Epidermal melanocyte (primary cell): ENCODE results near the gene SIPA1.
"Not testable (repeated sequence)": the region's sequence is repeated elsewhere in the genome, so short reads cannot be mapped to it uniquely, and the experiment has no call there.

Source experiments
- DNase-seq: peaks from one replicate; pipeline ENCODE4 v3.0.0; 2011; ENCODE audit warnings: low spot score; ENCODE audit not compliant: insufficient read length

Gene SIPA1

DNA sequence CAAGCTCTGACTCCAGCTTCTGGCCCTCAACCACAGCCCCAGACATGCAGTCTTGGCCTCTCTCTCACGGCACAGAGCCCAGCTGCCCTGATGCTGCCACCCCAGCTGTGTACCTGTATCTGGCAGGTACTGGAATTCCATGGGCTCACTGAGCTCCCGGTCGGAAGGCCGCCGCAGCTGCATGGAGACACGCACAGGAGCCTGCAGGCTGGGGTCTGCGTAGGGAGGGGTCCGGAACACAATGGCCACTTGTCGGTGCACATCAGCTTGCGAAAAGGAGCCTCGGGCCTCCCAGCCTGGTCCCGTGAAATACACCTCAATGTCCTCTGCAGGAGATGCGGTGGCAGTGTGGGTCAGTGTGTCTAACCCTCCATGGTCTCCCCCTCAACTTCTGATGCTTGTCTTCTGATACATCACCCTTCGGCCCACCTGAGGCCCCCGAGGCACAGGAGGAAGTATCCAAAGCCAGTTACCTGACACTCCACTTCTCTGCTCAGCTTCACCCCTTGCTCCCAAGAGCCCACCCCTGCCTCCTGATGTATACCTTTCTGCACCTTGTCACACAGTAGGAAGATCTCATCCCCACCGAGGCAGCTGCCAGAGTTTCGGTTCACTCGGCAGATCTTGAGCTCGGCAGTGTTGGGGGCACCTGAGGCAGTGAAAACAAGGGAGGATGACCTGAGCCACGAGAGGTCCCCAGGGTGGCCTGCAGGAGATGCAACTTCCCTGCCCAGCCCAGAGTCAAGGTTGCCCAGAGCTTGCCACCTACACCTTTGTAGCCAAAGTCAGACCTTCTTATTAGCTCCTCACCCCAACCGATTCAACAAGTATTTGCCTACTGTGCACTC is 20.5 kb downstream of the SIPA1 start:
- DNase-seq: no peak

DNA sequence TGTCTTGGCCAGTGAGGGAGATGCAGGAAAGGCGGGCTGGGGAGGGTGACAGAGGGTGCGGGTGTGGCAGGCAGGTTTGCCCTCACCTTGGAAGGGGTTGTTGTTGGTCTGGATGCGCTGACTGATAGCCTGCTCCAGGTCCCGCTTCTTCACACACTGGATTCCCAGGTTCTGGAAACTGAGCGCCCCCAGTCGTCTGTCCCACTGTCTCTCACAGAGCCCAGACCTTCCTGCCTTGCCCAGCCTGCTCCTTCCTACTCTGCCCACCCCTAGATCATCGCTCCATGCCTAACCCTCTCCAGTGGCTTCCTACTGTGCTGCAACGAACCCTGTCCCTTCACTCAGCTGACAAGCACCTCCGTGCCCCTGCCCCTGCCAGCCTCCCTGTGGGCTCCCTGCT is 22.1 kb downstream of the SIPA1 start:
- no peak for DNase-seq

DNA sequence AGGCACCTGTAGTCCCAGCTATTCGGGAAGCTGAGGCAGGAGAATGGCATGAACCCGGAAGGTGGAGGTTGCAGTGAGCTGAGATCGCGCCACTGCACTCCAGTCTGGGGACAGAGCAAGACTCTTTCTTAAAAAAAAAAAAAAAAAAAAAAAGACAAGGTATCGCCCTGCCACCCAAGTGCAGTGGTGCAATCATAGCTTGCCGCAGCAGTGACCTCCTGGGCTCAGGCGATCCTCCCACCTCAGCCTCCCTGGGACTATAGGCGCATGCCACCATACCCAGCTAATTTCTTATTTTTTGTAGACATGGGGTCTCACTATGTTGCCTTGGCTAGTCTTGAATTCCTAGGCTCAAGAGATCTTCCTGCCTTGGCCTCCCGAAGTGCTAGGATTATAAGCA is 23.0 kb downstream of the SIPA1 start:
- DNase-seq: not testable (repeated sequence)

DNA sequence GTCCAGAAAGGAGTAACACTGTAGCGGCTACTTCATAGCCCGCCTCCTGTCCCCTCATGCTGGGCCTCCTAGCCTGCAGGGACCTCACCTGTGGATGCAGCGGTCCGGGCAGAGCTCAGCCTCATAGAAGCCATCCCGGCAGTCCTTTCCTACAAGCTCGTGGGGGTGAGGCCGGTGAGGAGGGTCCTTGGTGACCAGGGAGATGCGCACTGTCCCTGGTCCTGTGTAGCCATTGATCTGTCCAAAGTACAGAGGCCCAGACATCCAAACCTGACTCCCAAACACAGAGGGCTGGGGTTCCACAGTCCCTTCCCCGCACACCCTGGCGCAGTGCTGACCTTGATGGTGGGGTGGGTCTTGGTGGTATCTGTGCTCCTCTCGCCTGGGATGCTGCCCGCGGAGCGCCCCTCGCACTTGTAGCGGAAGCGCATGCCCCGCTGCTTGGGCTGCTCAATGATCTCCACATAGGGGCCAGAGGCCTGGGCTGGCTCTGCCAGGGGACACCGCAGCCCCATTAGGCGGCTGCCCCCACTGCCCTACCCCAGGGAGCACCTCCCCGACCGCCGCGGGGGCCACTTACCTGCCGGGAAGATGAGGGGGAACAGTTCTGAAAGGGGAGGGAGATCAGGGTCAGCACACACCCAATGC is 23.8 kb downstream of the SIPA1 start:
- no peak for DNase-seq

DNA sequence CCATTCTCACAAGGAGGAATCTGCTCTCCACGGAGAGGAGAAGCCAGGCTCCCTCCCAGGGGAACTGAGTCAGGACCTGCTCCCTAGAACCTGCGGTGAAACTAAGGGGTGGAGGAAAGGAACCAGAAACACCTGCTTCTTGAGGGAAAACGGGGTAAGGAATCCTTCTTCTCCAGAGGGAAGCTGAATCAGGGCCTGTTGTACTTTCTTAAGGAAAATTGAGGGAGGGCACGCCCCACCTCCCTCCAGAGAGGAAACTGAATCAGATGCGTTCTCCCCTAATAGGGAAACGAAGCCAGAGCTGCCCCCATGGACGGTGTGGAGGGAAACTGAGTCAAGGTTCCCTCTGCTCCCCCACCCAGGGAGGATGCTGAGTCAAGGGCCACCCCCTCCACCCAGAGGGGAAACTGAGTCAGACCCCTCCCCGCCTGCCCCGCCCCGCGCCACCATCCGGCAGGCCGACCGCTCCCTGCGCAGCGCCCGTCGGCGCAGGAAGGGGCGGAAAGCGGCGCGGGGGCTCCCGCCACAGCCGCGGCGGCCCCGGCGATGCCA is 24.4 kb downstream of the SIPA1 start:
- no peak for DNase-seq

DNA sequence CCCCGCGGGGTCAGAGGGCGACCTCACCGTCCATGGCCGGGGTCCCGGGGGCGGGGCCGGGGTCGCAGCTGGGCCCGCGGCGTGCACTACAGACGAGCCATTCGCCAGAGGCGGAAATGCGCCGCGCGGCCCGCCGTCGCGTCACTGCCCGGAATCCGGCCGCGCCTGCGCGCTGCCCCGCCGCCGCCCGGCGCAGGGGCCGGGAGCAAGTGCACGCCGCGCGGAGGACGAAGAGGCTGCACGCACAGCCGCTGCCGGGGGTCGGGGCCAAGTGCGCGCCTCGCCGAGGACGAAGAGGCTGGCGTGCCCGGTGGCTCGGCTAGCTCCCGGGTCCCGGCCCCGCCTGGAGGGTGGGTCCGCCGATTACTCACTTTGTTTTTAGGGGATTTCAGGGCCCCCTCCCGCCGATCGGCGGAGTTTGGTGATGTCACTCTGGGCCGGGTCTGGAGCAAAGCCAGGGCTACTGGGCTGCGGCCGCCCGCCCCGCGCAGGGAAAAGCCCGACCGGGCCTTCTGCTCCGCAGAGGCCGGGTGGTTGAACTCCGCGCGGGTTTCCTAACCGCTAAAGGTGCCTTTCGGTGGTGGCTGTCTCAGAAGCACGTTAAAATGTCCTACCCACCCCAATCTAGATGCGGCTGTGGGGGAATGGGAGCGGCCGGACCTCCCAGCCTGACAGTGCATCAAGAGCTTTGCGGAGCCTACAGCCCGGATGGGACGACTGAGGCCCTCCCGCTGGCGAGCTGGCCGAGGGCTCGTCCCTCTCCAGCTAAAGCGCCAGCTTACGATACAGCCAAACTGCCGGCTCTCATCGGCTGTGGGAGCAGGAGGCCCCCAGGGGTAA is 25.1 kb downstream of the SIPA1 start, which contains the start of gene RELA:
Gene RELA (minus strand): TSS at position 118 of the 840 bp plus-strand sequence. CDS start 84 bp downstream, at position 34.
- peak; percentile 84 for DNase-seq

DNA sequence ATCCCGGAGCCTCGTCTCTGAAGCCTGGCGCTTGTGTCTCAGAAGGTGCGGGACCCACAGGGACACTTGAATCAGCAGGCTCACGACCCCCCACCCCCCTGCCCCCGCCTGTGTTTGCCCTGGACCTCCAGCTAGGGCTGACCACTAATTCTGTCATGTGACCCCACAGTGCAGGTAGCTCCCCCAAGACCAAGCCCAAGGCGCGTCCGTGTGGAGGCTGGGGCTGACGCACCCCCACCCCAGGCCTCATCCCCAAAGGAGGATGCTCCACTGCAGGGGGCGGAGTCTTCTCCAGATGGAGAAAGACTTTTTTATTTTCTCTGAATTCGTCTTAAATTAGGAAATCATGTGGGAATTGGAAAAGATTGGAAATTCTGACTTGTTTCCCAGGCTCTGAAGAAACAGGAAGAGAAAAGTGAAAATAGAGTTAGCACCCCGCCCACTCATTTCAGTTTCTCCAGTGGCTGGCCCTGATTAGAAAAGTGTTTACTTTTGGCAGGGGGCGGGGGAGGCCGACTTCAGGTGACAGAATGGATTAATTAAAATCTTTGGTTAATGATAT is 25.8 kb downstream of the SIPA1 start:
- no peak for DNase-seq

DNA sequence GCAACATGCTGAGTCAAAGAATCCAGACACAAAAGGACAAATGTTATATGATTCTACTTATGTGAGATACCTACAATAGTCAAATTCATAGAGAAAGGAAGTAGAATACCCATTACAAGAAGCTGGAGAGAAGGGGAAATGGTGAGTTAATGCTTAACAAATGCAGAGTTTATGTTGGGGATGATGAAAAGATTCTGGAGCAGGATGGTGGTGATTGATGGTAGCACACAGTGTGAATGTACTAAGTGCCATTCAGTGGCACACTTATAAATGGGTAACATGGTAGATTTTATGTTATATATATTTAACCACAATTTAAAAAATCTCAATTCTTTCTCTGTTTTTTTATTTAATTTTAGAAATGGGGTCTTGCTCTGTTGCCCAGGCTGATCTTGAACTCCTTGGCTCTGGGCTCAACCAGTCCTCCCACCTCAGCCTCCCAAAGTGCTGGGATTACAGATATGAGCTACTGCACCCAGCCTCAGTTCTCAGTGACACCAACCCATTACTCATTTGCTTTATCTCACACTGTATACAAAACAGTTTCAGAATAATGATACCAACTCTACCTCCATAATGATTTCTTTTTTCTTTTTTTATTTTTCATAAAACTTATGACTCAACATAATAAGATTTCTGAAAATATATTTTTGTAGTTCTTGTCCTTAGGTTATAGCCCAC is 34.4 kb downstream of the SIPA1 start:
- DNase-seq: no peak

DNA sequence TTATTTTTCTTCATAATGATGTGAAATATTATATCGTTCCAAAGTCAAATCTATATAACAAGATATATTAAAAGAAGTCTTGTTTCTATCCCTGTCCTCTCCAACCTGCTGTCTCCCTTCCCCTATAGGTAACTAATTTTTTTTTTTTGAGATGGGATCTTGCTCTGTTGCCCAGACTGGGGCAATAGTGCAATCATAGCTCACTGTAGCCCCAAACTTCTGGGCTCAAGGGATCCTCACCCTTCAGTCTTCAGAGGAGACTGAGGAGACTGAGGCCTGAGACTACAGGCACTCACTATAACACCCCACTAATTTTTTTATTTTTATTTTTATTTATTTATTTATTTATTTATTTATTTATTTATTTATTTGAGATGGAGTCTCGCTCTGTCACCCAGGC is 35.1 kb downstream of the SIPA1 start:
- DNase-seq: no peak

DNA sequence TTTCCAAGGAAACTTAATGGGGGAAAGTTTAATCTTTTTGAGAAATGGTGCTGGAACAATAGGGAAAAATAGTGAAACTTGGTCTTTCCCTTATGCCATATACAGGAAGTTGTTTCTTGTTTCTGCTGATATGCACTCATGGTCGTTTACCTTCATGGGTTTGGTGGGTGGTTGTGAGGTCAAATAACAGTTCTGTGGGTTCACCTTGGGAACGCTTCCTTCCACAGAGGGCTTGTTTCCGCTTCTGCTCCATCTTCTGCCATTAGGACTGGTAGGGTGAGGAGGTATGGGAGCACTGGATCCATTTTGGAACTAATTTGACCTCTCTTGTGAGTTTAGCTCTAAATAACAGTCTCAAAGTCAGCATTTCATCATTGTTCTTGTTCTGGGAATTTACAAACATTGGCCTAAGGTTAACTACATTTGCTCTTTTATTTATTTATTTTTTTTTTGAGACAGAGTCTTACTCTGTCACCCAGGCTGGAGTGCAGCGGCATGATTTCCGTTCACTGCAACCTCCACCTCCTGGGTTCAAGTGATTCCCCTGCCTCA is 42.4 kb downstream of the SIPA1 start:
- DNase-seq: no peak

DNA sequence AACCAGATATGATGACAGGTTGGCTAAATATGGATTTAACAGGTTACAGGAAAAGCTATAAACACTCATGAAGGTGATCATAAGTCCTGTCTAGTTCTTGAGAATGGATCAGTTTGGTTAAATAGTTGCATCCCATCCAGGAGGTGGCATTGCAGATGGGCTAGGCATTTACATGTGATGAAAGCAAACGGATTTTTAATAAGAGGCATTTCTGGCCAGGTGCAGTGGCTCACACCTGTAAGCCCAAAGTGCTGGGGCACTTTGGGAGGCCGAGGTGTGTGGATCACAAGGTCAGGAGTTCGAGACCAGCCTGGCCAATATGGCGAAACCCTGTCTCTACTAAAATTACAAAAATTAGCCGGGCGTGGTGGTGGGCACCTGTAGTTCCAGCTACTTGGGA is 45.6 kb downstream of the SIPA1 start:
- DNase-seq: not testable (repeated sequence)

DNA sequence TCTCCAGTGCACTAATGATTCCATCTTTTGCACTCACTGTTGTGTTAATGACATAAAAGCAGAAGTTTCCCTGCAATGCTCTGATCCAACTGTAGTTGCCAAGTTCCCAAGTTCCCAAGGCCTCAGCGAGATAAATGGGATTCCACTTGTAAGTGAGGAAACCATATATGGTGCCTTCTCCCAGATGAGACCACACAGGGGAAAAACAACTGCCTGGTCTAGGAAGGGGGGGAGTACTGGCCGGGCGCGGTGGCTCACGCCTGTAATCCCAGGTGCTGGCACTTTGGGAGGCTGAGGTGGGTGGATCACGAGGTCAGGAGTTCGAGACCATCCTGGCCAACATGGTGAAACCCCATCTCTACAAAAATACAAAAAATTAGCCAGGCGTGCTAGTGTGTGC is 48.1 kb downstream of the SIPA1 start:
- no peak for DNase-seq

DNA sequence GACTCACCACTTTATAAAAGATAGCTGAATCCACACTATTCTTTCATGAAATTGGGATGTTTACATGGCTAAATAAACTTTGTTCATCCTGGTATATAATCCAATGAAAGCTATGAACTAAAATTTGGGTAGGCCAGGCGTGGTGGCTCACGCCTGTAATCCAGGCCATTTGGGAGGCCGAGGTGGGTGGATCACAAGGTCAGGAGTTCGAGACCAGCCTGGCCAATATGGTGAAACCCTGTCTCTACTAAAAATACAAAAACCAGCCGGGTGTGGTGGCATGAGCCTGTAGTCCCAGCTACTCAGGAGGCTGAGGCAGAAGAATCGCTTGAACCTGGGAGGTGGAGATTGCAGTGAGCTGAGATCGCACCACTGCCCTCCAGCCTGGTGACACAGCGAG is 53.9 kb downstream of the SIPA1 start:
- DNase-seq: not testable (repeated sequence)

DNA sequence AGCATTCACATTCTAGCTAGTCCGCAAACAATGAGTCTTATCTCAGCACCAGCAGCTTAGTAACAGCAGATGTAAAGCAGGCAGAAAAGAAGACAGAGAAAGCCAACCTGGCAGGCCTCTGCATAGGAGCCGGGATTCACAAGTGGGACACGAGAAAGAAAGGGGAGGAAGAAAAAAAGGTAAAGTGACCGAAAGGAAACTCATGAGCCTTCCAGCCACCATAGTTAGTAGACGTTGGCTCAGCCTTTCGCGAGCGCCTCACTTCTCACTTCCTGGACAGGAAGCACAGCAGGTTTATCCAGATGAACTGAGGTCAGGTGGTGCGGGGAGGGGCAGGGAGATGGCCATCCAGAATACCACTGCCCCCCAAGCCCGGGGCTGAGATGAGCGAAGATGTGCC is 54.5 kb downstream of the SIPA1 start:
- DNase-seq: no peak

DNA sequence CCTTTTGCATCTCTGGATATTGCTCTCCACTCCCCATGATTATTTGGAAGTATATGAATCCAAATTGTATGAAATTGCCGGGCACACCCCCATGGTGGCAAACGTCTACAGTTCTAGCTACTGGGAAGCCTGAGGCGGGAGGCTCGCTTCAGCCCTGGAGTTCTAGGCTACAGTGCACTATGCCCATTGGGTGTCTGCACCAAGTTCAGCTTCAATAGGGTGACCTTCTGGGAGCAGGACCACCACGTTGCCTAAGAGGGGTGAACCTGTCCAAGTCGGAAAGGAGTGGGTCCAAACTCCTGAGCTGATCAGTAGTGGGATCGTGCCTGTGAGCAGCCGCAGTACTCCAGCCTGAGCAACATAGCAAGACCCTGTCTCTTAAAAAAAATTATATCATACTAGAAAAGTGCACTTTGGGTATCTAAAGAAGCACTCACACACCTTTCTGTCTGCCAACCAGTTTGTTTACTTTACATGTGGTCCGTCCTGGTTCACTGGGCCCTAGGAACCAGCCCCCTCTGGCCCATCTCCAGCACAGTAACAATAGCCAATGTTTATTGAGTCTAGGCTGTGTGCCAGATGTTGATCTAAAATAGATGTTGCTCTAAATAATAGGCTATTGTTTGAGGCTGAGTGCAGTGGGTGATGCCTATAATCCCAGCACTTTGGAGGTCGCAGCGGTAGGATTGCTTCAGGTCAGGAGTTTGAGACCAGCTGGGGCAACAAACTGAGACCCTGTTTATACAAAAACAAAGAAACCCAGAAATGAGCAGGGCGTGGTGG is 57.7 kb downstream of the SIPA1 start:
- DNase-seq: no peak

DNA sequence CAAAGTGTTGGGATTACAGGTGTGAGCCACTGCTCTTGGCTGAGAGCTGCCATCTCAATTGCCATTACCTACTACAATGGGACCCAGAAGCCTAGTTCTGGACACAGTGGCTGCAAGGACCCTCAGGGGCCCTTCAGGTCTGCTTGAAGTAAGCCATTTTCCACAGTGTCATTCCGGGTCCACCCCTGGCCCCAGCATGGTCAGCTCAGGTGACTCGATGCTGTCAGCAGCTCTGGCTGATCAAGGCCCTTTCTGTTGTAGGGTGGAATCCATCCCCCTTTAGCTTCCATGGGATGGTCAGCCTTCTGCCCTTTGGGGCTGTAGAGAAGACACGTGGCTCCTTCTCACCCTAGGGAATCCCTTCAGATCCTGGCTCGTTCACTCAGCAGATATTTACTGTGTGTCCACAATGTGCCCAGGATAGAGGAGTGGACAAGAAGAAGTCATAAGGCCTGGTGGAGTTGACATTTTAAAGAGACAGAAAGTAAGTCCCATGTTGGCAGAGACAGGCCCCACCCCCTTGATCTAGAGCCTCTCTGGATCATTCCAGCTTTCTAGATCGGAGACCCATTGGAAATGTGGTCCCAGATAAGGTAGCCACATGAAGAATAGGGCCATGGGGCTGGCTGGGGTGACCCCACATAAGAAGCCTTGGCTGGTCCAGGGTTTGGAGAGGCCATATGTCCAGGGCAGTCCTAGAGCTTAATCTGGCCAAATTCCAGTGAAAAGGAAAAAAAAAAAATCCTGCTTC is 59.1 kb downstream of the SIPA1 start:
- no peak for DNase-seq

DNA sequence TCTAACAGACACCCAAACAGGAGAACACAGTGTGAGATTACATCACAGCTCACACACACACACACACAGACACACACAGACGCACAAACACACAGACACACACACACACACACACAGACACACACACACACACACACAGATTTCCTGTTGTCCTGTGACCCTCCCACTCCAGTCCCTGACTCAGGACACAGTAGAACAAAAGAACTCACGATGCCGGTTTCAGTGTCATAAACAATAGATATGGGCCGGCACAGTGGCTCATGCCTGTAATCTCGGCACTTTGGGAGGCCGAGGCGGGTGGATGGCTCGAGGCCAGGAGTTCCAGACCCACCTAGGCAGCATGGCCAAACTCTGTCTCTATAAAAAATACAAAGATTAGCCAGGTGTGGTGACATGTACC is 60.3 kb downstream of the SIPA1 start:
- no peak for DNase-seq

DNA sequence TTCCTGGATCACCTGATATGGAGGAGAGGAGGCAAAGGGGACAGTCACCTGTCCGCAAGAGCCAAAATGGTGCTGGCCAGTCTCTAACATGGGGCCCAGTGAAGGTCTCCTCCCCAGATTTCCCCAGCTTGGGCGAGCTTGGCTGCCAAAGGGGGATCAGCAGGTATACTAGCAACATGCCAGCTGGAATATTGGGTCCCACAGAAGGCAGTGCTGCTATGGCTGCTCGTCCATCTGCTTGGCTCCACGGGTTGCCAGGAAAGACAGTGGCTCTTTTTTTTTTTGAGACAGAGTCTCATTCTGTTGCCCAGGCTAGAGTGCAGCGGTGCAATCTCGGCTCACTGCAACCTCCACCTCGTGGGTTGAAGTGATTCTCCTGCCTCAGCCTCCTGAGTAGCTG is 61.4 kb downstream of the SIPA1 start:
- DNase-seq: no peak

DNA sequence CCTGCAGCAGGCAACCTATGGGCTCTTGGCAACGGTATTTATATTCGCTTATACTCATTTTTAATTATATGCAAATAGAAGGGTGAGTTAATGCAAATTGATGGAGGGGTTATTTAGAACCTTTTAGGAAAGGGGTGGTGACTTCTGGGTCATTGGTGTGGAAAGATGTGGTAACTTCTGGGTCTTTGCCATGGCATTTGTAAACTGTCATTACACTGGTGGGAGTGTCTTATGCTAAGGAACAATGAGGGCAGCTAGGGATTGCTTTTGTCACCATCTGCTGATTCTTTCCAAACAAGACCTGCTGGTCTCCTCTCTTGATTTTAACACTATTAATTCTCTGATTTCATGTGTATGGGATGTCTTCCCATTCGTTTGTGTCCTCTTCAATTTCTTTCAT is 62.5 kb downstream of the SIPA1 start:
- DNase-seq: no peak
